Fibroblast of skin of left quadriceps (primary cell): ENCODE results near the gene PDE7B.

ENCODE experiments used
- DNase-seq, 2 experiments: peaks; one replicate each; pipeline ENCODE4 v3.0.0-alpha.2; 2013; ENCODE audit warnings: low read depth in 2 of 2

Gene PDE7B

DNA sequence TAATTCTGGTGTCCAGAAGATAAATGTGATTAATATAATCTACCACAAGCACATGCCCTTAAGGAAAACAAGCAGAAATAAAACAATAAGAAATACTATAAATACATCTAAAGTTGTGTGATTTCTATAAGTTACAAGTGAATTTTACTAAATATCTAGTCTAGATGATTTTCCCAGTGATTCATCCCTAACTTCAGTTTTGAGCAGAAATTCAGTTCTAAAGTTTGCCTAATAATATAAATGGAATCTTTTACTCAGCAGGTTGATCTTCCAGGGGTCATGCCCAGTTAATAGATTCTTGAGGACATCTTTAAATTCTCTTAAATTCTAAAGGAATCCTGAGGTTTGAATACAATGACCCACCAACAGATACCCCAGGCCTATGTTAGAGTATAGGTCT is 37.3 kb downstream of the PDE7B start:
- no peak for DNase-seq

DNA sequence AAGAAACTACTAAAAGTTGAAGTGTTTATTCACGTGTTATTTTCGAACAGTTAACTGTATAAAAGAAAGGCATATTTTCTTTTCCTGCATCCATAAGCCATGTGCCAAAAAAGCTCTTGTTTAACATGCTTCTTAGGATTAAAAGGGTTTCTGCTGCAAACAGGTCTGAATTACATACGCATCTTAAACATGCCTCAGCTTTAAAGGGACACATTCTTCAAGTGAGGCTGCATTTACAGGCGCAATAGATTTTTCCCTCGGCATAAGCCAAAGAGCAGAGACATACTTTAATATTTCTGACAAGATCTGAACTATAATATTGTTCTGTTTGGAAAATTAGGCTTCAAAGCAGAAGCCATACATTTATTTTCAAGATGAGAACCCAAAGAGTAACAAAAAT is 39.4 kb downstream of the PDE7B start:
- no peak for DNase-seq

DNA sequence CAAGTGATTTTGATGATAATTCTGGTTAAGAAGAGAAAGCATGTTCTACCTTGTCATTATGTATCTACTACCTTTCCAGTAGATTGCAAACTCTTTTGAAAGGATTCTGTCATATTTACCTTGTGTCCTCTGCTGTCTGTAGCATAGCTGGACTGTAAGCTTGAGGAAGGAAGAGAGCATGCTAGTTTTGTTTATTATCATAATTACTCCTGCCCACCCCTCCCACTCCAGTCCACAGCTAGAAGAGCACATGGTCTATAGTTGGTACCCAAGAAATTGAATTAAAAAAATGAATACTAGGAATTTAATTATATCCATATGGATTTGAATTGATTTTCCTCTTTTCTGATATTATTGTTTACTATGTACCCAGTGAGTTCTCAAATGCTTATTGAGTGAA is 40.2 kb downstream of the PDE7B start:
- no peak for DNase-seq

DNA sequence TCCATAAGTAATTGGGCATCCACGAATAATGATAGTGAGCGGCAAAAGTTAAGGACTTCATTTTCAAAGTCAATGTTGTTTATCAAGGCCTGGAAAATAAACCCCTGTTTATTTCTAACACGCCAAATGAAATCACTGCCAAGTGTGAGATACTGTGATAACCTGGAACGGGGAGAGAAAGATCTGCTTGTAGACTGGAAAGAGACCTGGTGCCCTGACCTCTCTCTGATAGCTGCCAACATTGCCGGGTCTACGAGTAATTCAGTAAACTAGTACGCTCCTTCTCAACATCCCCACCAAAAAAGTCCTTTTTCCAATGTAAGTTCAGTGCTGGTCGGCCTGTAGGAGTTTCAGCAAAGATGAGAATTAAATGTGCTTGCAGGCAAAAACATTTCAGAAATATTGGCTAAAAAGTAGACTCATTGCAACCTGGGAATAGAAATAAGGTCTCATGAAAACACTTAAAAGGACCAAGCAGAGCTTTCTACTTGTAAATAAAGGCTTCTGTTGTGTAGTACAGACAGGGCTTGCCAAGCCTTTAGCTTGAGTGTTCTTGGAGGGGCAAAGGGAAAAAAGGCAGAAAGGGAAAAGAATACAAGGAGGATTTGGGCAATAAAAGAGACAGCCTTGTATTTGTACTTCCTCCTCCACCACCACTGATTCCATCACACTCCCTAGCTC is 43.9 kb downstream of the PDE7B start:
- no peak for DNase-seq

DNA sequence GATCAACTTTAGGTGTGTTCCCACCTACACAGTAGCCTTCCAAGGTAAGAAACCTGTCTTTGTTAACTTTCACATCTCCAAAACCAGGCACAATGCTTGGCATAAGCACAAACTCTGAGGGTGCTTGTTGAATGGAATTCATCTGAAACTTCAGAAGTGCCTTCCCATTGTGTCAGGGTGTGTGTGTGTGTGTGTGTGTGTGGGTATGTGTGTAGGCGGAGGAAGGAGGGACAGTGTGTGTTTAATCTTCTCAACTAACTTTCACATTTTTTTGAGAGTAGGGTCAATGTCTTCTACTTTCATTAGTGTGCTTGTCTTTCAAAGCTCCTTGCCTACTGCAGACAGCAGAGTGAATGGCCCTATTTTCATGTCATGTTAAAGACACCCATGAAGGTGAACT is 45.6 kb downstream of the PDE7B start:
- no peak for DNase-seq

DNA sequence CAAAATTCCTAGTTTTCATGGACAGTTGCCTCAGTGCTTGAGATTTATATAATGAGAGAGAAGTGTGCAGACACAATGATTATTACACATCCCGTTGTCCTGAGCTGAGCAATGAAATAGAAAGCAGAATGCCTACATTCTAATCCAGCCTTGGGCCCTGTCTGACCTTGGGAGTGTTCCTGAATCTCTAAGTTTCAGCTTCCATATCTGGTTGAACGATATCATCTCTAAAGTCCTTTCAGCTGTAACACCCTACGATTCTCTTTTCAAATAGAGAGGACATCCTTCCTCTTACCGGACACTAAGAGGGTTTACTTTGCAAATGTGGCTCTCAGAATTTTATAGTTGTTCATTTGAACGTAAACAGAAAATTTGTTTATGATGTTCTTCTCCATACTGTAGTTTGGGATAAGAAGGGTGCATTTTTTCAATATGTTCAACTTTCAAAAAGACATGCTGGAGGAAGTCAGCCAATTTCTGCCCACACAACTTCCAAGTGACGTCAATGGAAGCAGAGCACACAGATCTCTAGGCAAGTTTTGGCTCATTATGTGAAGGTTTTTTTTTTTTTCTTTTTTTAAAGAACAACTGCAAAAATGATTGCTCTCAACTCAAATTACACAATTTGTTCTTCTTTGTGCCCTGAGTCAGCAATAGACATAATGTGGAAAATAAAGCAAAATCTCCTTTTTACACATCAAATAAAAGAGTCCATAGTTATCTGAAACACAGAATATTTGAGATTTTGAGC is 50.4 kb downstream of the PDE7B start:
- DNase-seq = peak; percentile 73 to 77

DNA sequence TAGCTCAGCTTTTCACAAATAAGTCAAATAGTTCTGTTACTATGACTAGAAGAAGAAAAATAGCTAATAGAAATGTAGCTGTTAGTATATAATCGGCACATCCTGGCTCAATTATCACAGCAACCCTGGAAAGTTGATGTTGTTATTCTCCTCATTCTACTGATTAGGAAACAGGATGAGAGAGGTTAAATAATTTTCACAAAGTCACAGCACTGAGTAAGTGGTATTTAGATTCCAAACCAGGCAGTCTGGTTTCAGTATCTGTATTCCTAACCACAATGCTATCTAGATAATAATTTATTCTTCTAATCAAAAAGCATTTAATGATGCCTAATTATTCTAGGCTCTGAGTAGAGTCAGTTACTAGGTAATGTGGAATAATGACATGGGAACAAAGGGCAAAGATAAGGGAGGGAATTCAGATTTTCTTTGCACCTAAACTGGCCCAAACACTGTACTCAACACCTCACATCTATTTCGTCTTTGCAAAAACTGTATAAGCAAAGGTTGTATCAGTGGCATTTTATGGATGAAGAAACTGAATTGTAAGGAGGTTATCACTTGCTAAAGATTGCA is 51.3 kb downstream of the PDE7B start:
- no peak for DNase-seq

DNA sequence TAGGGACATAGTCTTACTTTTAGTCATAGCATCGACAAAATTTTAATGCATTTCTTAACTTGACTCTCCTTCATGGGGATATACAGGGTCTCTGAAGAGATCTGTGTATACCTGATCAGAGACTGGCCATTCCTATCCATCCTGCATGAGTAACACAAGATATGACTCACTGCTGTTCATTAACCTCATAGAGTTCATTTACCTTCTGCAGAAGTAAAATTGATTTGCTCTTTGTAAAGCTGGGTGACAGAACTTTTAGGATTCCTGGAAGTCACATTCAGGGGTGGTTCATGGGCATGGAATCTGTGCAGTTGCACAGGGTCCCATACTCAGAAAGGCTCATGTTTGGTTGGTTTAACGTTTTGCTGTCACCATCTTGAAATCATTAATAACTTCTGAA is 53.2 kb downstream of the PDE7B start:
- DNase-seq = no peak

DNA sequence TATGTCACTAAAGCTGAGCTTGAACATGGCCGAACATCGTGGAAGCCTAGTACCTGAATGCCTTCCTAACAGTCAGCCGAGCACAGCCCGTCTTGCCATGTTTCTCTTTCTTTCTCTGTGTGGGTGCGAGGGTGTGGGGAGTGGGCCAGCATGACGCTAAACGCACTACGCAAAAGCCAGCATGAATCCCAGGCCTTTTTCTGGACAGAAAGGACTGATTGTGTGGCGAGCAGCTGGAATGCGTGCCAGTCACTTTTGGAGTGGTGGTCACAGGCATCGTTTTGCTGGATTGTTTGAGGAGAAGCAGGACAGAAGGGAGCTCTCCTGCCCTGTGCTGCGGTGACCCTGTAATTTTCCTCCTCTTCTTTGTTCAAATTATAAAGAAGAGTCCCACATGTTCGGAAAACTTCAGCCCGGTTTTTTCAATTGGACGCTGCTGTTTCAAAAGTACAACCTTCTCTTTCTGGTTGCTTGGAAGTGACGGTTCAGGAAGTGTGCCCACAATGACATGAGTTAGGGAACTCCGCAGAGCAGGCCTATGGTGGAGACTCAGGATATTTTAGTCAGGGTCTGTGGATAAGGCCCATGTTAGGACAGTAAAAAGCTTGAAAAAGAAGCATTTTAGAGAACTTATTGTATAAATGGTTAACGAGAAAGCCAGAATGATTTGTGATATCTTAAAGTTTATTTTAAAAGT is 54.3 kb downstream of the PDE7B start:
- no peak for DNase-seq

DNA sequence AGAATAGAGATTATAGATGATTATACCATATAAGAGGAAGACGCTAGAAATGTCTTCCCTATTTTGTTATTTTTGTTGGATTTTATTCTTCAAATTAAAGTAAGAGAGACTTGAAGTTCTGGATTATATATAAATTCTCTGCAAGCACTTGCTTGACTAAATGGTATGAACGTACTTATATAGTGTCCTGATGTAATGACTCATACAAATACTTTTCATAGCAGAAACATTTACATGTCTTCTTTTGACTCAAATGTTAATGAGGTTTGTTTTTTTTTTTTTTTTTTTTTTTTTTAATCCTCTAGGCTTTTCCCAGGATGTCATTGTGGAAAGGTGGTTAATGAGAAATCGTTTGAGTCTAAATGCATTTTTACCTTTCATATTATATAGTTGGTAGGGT is 55.0 kb downstream of the PDE7B start:
- peak; percentile 50 to 57 for DNase-seq

DNA sequence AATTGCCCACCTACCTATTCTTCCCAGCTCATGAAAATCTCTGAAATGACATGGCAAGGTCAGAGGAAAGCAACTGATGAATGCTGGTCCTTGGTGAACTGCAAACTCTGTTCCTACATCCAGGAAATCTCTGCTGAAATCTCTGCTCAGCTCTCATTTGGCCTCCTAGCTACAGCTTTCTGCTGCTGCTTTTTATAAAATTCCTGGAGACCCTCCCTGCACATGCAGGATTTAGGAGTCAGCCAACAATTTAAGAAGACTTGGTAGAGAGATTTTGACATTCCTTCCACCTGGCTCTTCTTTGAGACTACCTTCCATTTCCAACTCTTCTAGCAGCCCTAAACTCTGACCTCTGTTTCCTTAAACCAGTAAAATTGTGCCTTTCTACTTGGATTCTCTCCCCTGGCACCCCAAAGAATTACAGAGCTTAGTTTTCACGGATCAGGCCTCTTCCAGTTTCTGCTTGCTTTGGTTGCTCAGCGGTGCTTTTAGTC is 55.5 kb downstream of the PDE7B start:
- no peak for DNase-seq

DNA sequence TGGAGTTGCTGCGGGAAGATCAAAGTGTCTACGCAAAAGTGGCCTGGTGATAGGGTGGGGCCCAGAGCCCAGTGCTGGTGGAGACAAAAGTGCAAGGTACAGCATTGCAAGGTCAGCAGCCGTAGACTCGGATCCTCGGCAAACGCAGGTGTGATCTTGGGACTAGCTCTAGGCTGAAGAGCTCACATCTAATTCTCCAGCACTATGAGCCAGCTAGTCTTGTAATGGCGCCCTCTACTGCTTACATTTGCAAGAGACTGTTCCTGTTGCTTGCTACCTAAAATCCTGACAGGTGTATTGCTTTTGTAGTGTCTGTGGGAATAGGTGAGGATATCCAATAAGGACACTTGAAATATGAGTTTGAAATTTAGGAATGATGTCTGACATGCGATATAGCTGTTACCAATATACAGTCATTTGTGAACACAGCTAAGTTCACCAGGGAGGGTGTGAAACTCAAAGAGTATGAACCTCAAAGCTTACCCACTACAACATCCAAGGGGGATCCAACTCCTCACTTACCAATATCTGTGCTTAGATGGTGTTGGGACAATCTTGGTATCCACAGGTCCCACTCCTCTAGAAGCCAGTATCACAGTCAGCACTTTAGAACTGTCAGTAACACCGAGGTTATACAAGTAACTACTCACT is 58.4 kb downstream of the PDE7B start:
- no peak for DNase-seq

DNA sequence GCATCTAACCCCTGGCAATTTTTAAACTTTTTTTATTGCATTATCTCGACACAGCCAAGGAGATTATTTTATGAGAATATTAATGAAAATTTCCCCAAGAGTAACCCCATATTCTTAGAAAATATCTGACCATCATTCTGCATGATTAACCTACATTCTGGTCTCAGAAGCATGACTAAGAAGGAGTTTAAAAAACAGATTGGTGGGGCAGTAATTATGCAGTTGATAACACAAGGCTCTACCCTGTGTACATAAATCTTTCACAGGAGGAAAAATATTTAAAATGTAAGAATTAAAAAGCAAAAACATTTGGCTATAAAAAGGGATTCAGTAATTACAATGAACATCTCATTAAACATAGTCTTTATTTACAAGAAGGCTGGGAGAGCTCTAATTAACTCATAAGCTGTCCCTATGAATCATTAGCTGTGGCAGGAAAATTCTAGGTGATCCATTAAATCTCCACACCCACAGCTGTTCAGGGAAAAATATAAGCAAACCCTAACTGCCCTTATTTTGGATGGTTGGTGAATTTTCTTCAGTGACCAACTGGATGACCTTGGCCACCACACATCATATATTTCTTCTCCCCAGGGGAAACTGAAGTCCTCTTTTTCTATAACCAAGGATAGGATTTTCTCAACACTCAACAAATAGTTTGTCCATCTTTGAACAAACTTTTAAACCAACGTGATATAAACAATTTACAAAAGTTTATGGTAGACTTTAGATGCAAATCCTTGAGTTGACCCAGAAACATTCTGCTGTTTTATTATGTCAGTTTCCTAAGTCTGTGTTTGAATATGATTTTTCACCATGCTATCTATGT is 59.5 kb downstream of the PDE7B start:
- no peak for DNase-seq

DNA sequence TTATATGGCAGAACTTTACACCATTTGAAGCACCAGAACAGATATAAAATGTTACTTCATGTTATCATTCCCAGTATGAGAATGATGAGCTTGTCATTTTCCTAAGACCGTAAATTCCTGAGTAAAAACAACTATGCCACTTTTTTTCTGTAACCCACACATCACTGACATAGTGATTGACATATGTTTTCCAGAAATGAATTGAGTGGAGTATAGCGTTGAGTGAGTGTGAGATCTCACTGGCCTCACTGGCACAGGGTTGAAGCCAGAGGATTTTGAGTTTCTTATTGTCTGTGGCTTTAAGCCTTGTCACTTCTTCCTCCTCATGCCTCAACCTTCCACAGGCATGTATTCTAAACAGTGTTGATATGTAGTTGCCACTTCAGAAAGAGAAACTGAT is 62.3 kb downstream of the PDE7B start:
- no peak for DNase-seq

DNA sequence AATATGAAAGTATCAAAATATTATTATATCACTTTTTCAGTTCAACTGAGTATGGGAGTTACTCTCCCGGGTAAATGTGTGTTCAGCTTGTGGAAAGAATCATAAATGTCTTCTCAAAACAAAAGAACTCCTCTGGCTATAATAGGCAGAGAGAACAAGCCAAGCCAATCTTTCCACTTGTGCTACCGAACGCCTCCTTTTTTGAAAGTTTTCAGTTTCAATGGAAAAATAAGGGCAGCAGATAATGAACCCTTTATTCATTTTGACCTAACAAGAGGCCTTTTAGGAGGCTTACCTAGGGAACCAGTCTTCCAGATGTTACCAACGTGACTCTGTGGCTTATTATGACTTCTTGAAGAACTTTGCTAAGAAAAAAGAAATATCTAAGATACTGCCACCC is 67.5 kb downstream of the PDE7B start:
- DNase-seq = no peak

DNA sequence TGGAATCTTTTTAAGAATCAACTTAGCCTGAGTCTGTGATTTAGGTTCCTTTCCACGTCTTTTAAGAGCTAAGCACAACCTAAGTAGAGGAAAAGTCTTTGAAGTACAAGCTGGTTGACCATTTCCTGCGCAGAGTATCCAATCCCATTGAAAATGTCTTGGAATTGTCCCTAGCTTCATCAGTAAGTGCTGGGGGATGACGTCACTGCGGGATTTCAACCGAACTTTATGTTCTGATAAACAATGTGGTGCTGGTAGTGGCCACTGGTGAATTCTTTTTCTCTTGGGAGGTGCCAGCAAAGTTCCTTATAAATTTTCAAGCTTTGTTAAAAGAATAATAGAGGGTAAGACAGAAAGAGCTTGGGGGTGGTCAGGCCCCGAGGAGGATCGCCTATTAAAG is 69.2 kb downstream of the PDE7B start:
- no peak for DNase-seq

DNA sequence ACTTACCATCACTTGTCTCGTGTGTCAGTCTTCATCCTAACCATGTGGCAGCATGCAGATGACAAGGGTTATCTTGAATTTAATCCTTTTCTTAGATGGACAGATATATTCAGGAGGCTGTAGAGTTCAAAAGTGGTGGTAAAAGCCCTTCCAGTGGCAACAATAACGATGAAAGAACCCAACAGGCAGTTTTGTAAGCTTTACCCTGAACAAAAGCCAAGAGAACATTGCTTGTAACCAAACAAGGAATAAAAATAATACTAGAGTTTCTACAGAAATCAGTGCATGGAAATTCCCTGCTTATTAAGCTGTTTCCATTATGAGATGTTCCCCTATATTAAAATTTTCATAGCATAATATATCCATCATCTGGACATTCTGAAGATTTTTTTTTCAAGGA is 69.7 kb downstream of the PDE7B start:
- DNase-seq = no peak

DNA sequence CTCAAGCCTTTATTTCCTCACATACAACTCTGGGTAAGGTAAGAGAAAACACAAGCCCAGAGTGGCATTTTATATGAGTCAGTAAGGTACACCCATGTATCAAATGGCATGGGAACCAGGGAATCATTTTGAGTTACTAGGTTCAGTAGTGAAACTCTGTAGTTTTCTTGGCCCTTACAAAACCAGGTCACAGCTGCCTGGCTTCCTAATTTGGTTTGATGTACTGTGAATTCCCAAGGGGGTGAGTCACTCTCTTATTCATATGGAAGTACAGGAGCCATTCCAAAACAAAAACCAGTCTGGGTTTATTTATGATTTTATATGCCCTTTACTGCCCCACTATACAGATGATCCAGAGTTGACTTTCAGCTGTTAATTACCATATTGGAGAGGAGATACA is 70.7 kb downstream of the PDE7B start:
- peak; percentile 97 to 98 for DNase-seq

DNA sequence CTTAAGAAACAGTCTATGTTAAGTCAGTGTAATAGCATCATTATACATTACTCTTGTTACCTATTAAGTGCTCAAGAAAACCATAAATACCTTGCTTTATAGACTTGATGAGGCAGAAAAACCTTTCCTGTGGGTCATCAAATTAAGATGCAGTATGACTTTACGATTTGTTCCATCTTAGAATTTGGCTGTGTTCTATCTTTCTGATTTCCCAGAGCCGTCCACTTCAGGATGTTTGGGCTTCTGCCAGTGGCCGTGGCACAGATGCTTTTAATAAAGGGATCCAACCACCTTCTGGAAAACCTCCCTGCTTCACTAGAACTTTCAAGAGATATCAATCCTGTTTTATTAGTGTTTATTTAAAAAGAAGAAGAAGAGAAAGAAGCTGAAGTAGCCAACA is 71.2 kb downstream of the PDE7B start:
- DNase-seq = peak; percentile 93 to 94

DNA sequence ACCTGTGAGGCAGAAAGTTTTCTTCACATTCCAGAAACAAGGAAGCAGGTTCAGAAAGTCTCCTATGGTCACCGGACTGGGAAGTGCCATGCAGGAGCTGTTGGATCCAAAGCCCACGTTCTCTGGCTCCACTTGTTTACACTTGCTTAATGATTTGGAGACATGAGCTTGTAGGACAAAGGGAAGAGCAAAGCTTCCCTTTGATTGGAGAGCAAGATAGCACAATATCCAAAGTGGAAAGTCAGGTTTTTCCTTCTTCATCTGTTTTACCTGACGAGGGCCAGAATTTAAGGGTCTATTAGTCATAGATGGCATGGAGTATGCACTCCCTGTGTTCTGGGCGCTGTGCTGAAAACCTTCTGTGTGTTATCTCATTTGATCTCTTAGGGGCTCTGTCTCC is 81.2 kb downstream of the PDE7B start:
- DNase-seq = no peak

DNA sequence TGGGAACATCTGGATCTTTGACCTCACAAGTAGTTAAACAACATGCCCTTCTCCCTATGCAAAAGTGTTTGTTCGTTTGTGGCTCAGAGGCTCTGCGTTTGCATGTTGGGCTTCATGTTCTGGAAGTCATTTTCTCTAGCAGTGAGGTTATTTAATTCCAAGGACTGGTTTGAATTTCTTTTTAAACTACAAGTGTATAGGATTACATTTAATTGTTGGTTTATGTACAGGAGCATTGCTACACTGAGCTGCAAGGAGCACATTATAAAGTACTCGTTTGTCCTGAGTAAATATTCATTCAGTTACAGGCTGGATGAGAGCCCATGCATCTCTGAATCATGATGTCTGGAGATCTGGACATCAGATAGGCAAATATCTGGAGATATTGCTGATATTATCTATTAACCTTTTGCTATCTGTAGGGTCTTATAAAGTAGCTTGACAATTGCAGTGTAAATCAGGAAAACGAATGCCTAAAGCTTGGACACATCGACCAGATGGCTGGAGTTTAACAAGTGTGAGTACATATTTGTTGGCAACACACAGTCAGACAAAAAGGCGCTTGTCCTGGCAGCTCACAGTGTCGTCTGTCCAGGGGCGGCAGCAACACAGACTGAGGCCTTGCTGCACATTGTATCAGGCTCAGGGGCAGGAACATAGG is 84.6 kb downstream of the PDE7B start:
- DNase-seq = peak; percentile 85
